CD4-positive, alpha-beta T cell (primary cell): ENCODE measurements around the gene BCL2A1. TPM values are rescaled to one million over a fixed set of nuclear protein-coding genes. Genes with fewer than 3 reads are reported as not detected.

Experiments
- ATAC-seq: fragments of 200-7000 bp; cut with Tn5 transposase; one replicate; pipeline ENCODE4 v1.10.0; 2022; ENCODE audit warnings: mild to moderate bottlenecking; ENCODE audit not compliant: poor library complexity
- CTCF ChIA-PET: fragments of 350-600 bp; sonication (Branson Sonifier 250); formaldehyde crosslinking; loops from one replicate; lab custom pipeline; 2021; ENCODE audit warnings: antibody characterized with exemption, inconsistent platforms; lab: Charles Lee
- POLR2A ChIA-PET: fragments of 350-600 bp; sonication (Branson Sonifier 250); formaldehyde crosslinking; loops from one replicate; lab custom pipeline; 2021; ENCODE audit warnings: antibody characterized with exemption, inconsistent platforms; lab: Charles Lee
- DNase-seq, 14 experiments: peaks; one replicate each; pipeline ENCODE4 v3.0.0-alpha.2; 2013 to 2020; ENCODE audit warnings: mixed read lengths in 2 of 14
- H3K27ac ChIP-seq, 2 donors: one replicate each; pipeline versions ENCODE4 v1.5.1 to v1.7.0; 2013; ENCODE audit warnings: low read length in 2 of 2, low read depth in 1 of 2, mild to moderate bottlenecking in 1 of 2
- H3K27me3 ChIP-seq, 2 experiments: 1 replicate in 1 of 2; 2 replicates in 1 of 2; pipeline versions ENCODE4 v1.6.1 to v1.7.0; 2013; ENCODE audit warnings: low read length in 2 of 2, control low read depth in 1 of 2, mild to moderate bottlenecking in 1 of 2, moderate library complexity in 1 of 2; ENCODE audit not compliant: insufficient read depth in 2 of 2, control insufficient read depth in 1 of 2
- H3K36me3 ChIP-seq: one replicate; pipeline ENCODE4 v1.6.1; 2013; ENCODE audit warnings: low read length, control low read depth; ENCODE audit not compliant: insufficient read depth
- H3K4me1 ChIP-seq: one replicate; pipeline ENCODE4 v1.6.1; 2013; ENCODE audit warnings: low read length, control low read depth; ENCODE audit not compliant: insufficient read depth
- H3K4me3 ChIP-seq: one replicate; pipeline ENCODE4 v1.5.1; 2013; ENCODE audit warnings: mild to moderate bottlenecking, low read length, moderate library complexity
- H3K9me3 ChIP-seq, 2 experiments: 1 replicate in 1 of 2; 2 replicates in 1 of 2; pipeline versions ENCODE4 v1.6.1 to v1.7.0; 2013; ENCODE audit warnings: low read length in 2 of 2, mild to moderate bottlenecking in 2 of 2, control low read depth in 1 of 2, moderate library complexity in 1 of 2; ENCODE audit not compliant: control insufficient read depth in 1 of 2, insufficient read depth in 1 of 2
- H3K27ac Mint-ChIP-seq: one replicate; pipeline ENCODE4 v1.8.0; 2020; ENCODE audit warnings: mixed read lengths
- H3K27me3 Mint-ChIP-seq: one replicate; pipeline ENCODE4 v1.8.0; 2021; ENCODE audit warnings: mixed read lengths
- H3K36me3 Mint-ChIP-seq: one replicate; pipeline ENCODE4 v1.8.0; 2021; ENCODE audit warnings: low read depth, mixed read lengths
- H3K4me1 Mint-ChIP-seq: one replicate; pipeline ENCODE4 v1.8.0; 2021; ENCODE audit warnings: low read depth, mixed read lengths
- H3K4me3 Mint-ChIP-seq: one replicate; pipeline ENCODE4 v1.8.0; 2020; ENCODE audit warnings: mild to moderate bottlenecking, mixed read lengths
- H3K9me3 Mint-ChIP-seq: one replicate; pipeline ENCODE4 v1.8.0; 2020; ENCODE audit warnings: mixed read lengths
- intact Hi-C, 2 experiments: fragments of 100-400 bp; cut with DNase I in 1 of 2; cut with micrococcal nuclease in 1 of 2; formaldehyde crosslinking; loops; one replicate each; pipeline versions ENCODE4 v1.15.1 to v1.9.0; 2023 to 2025; cut with DNase I, micrococcal nuclease
- total RNA-seq, 174 experiments: library from RNA in 2 of 174; stranded (reverse) in 2 of 174; gene quantifications; one replicate each; pipeline ENCODE4 v1.2.3 and lab custom pipeline; 2021 to 2026
- TF ChIP-seq, protein P1 (sequence below): fragments of 200-600 bp; IDR thresholded peaks from one replicate; pipeline ENCODE4 v1.8.0; 2022; ENCODE audit warnings: antibody characterized with exemption, mild to moderate bottlenecking

BCL2A1 gene
- total RNA-seq, 2 experiments from 2014 or later: 18.7 to 20.0 TPM

DNA sequence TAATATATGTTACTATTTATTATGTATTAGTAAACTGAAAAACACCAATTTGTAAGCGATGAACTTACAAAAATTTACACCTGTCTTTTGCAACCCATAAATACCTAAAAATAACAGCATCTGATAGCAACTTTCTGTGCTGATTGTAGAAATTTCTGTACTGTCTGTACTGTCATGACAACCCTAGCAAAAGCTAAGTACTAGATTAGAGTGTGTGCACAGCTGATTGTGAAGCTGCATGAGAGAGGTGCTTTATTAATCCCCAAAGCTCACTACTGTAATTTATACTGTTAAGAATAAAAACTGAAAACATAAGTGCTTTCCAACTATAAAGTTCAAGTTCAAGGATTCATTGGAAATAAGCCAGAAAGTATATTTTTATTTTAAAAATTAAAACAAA lies 815 bp downstream of the BCL2A1 start:
- Mint-ChIP-seq H3K9me3 (no peaks in the 10 kb centered on the region), H3K4me3 (peak overlapping the region; percentile 84), H3K4me1 (peaks cover 72% of the 10 kb centered on the region), H3K27ac (peak overlapping the region; percentile 91), H3K36me3 (peaks cover 3% of the 10 kb centered on the region), H3K27me3 (no peaks in the 10 kb centered on the region)
- CTCF ChIA-PET: no interaction called here
- Histone ChIP-seq H3K27me3 (no peaks in the 10 kb centered on the region), H3K36me3 (no peaks in the 10 kb centered on the region), H3K27ac (peak overlapping the region; percentile 63 to 72), H3K9me3 (no peaks in the 10 kb centered on the region), H3K4me1 (peaks cover 29% of the 10 kb centered on the region), H3K4me3 (peak overlapping the region; percentile 59)
- DNase-seq (no peak), ATAC-seq (peak; percentile 22)
- POLR2A ChIA-PET: interaction anchor here (1.1 to 6.8 kb wide), 4 partner anchors 8 to 102 kb away, joined by 3 to 135 read pairs (median 12); partner anchors contain the start of gene MTHFS
- TF ChIP-seq, protein P1, sequence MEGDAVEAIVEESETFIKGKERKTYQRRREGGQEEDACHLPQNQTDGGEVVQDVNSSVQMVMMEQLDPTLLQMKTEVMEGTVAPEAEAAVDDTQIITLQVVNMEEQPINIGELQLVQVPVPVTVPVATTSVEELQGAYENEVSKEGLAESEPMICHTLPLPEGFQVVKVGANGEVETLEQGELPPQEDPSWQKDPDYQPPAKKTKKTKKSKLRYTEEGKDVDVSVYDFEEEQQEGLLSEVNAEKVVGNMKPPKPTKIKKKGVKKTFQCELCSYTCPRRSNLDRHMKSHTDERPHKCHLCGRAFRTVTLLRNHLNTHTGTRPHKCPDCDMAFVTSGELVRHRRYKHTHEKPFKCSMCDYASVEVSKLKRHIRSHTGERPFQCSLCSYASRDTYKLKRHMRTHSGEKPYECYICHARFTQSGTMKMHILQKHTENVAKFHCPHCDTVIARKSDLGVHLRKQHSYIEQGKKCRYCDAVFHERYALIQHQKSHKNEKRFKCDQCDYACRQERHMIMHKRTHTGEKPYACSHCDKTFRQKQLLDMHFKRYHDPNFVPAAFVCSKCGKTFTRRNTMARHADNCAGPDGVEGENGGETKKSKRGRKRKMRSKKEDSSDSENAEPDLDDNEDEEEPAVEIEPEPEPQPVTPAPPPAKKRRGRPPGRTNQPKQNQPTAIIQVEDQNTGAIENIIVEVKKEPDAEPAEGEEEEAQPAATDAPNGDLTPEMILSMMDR: no peak
- intact Hi-C loops: no loop called here

DNA sequence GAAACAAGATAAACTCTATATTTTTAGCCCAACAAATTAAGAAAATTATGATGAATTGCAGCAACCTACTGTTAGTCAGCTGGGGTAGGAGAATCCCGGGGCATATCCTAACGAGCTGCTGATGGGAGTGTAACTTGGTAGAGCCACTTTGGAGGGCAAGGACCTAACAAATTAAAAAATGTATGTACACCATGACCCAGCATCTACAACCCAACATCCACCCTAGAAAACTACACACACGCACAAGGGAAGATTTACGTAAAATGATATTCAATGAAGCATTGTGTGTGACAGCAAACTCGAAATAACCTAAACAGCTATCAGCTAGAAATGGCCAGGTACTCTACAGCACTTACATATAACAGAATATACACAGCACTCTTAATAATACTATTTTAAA lies 1.9 kb downstream of the BCL2A1 start:
- H3K27ac Mint-ChIP-seq: peak overlapping the region; percentile 86
- H3K27me3 ChIP-seq: no peaks in the 10 kb centered on the region
- intact Hi-C loops: loop anchor here in 1 of 2 experiments (5.0 kb wide), 1 partner anchor 88 kb away; the partner anchor contains the start of gene ZFAND6

DNA sequence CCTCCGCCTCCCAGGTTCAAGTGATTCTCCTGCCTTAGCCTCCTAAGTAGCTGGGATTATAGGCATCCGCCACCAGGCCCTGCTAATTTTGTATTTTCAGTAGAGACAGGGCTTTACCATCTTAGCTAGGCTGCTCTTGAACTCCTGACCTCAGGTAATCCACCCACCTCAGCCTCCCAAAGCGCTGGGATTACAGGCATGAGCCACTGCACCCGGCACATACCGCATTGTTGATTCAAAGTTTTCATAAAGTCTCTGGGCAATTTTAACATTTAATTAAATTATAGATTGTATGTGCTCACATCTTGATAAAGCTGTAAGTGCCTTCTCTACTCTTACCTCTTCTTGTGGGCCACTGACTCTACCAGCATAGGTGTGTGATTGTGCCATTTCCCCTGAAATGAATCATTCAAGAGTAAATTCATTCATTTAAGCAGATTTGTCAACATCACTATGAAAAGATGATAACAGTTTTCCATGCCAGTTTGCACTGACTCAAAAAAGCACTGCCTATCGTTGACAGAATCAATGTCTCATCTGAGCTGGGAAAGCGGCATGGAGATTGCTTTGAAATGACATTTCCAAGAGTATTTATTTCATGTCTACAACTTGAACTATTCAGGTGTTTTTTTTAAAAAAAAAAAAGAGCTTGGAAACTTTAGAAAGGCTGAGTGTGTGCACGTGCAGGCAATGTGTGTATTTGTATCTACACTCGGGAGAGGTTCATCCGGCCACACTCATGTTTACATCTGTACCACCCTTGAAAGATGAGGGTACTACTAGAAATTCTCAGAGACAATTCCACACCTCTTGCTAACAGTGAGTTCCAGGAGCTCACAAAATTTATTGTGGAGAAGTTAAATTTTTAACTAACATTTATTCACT lies 3.5 kb downstream of the BCL2A1 start:
- TF ChIP-seq, protein P1: no peak
- H3K36me3 Mint-ChIP-seq: peaks cover 3% of the 10 kb centered on the region

More for the DNA sequence above, 1.9 kb downstream of the BCL2A1 start:
- Histone ChIP-seq H3K27ac (peak overlapping the region; percentile 35 to 43), H3K9me3 (no peaks in the 10 kb centered on the region), H3K36me3 (no peaks in the 10 kb centered on the region), H3K4me3 (peak overlapping the region; percentile 59), H3K4me1 (peaks cover 37% of the 10 kb centered on the region)
- Mint-ChIP-seq H3K4me3 (peak overlapping the region; percentile 81), H3K4me1 (peaks cover 78% of the 10 kb centered on the region), H3K27me3 (no peaks in the 10 kb centered on the region), H3K9me3 (no peaks in the 10 kb centered on the region), H3K36me3 (peaks cover 3% of the 10 kb centered on the region)
- DNase-seq: no peak
- no peak for ATAC-seq
- POLR2A ChIA-PET: interaction anchor here (1.9 to 6.8 kb wide), 3 partner anchors 46 to 91 kb away, joined by 8 to 135 read pairs (median 19); partner anchors contain the start of gene MTHFS
- TF ChIP-seq, protein P1: no peak
- CTCF ChIA-PET: no interaction called here

More for the DNA sequence above, 3.5 kb downstream of the BCL2A1 start:
- POLR2A ChIA-PET: interaction anchor here (0.6 to 6.8 kb wide), 7 partner anchors 19 to 838 kb away, joined by 3 to 135 read pairs (median 4); partner anchors contain the start of genes MTHFS and ZFAND6
- peak overlapping the region; percentile 43 to 60 for H3K27ac ChIP-seq
- CTCF ChIA-PET: interaction anchor here (0.6 to 1.8 kb wide), 3 partner anchors 36 to 65 kb away, joined by 3 to 6 read pairs (median 4); no protein-coding TSS in a partner anchor
- Mint-ChIP-seq H3K4me1 (peaks cover 65% of the 10 kb centered on the region), H3K4me3 (peak overlapping the region; percentile 81), H3K27me3 (no peaks in the 10 kb centered on the region), H3K27ac (peak overlapping the region; percentile 86), H3K9me3 (no peaks in the 10 kb centered on the region)
- ATAC-seq (no peak), DNase-seq (peak in 1 of 14 experiments; percentile 22)
- intact Hi-C loops: loop anchor here in 1 of 2 experiments (2.0 to 5.0 kb wide), 2 partner anchors 43 to 90 kb away; partner anchors contain the start of gene ZFAND6
- no peaks in the 10 kb centered on the region for H3K36me3 ChIP-seq
- peak overlapping the region; percentile 59 for H3K4me3 ChIP-seq
- peaks cover 33% of the 10 kb centered on the region for H3K4me1 ChIP-seq
- H3K27me3 ChIP-seq: no peaks in the 10 kb centered on the region
- no peaks in the 10 kb centered on the region for H3K9me3 ChIP-seq
